ENCODE results near the gene BRWD1. TPM values are rescaled to one million over a fixed set of nuclear protein-coding genes. Genes with fewer than 3 reads are reported as not detected.

Gene BRWD1
- total RNA-seq, 6 experiments from 2014 or later: 18.6 to 26.7 (median 21.9) TPM

- H3K27me3 ChIP-seq: no peaks in the 10 kb centered on the region
- 61% methylated on average over 2 of the region's 2 CpGs for WGBS (ENCODE audit: insufficient coverage, low coverage, low lambda C conversion rate, missing lambda C conversion rate)
- peaks cover 0 to 15% (median 2%) of the 10 kb centered on the region in 4 donors for H3K4me1 ChIP-seq
- intact Hi-C loops (cut with DNase I): no loop called here
- ATAC-seq (no peak), DNase-seq (no peak)
- TF ChIP-seq POLR2A (IDR thresholded peaks at IDR 0.05): no peak
- no peak for TF ChIP-seq CTCF (IDR thresholded peaks at IDR 0.05)
- H3K36me3 ChIP-seq: no peaks in the 10 kb centered on the region
- no peaks in the 10 kb centered on the region for H3K9me3 ChIP-seq
- H3K4me3 ChIP-seq: no peak overlapping the region
- no peak overlapping the region for H3K27ac ChIP-seq
Measured at GRCh38 chr21:39185157-39185556, 128.3 kb downstream of the BRWD1 start.

GRCh38 chr21:39184050-39184980, 129.1 kb downstream of the BRWD1 start:
- H3K4me3 ChIP-seq: peak overlapping the region; percentile 83 to 89 (median 83)
- peaks cover 0 to 15% (median 2%) of the 10 kb centered on the region in 4 donors for H3K4me1 ChIP-seq
- WGBS (ENCODE audit: insufficient coverage, low coverage, low lambda C conversion rate, missing lambda C conversion rate): 2% methylated on average over 22 of the region's 22 CpGs
- H3K9me3 ChIP-seq: no peaks in the 10 kb centered on the region
- no peaks in the 10 kb centered on the region for H3K27me3 ChIP-seq
- TF ChIP-seq CTCF (IDR thresholded peaks at IDR 0.05) (no peak), POLR2A (IDR thresholded peaks at IDR 0.05) (no peak)
- intact Hi-C loops (cut with DNase I): no loop called here
- no peak for DNase-seq
- H3K27ac ChIP-seq: peak overlapping the region; percentile 70 to 90 (median 82)
- peaks cover 0 to 5% (median 0%) of the 10 kb centered on the region in 4 donors for H3K36me3 ChIP-seq
- ATAC-seq: no peak

GRCh38 chr21:39183272-39184049, 130.0 kb downstream of the BRWD1 start, which contains the start of gene PSMG1:
Gene PSMG1 (minus strand): TSS chr21:39183451. CDS start chr21:39183385, 66 bp downstream.
- Histone ChIP-seq H3K4me1 (peaks cover 0 to 15% (median 2%) of the 10 kb centered on the region in 4 donors), H3K27me3 (no peaks in the 10 kb centered on the region), H3K27ac (peak within 1 kb of the TSS; percentile 70 to 90 (median 82)), H3K9me3 (no peaks in the 10 kb centered on the region), H3K4me3 (peak within 1 kb of the TSS; percentile 83 to 89 (median 83)), H3K36me3 (peaks cover 0 to 10% (median 0%) of the 10 kb centered on the region in 4 donors)
- TF ChIP-seq POLR2A (IDR thresholded peaks at IDR 0.05) (peak; percentile 88), CTCF (IDR thresholded peaks at IDR 0.05) (no peak)
- 0% methylated on average over 3 of the region's 76 CpGs for WGBS (ENCODE audit: insufficient coverage, low coverage, low lambda C conversion rate, missing lambda C conversion rate)
- peak; percentile 90 to 98 (median 92) for ATAC-seq
- peak; percentile 98 for DNase-seq
- intact Hi-C loops (cut with DNase I): no loop called here

- no peak for TF ChIP-seq CTCF (IDR thresholded peaks at IDR 0.05)
- TF ChIP-seq POLR2A (IDR thresholded peaks at IDR 0.05): no peak
- Histone ChIP-seq H3K9me3 (no peaks in the 10 kb centered on the region), H3K27me3 (no peaks in the 10 kb centered on the region), H3K4me1 (peaks cover 0 to 15% (median 2%) of the 10 kb centered on the region in 4 donors), H3K36me3 (peaks cover 0 to 10% (median 0%) of the 10 kb centered on the region in 4 donors), H3K4me3 (peak overlapping the region; percentile 83 to 89 (median 83)), H3K27ac (peak overlapping the region; percentile 70 to 90 (median 82))
- 1% methylated on average over 17 of the region's 51 CpGs for WGBS (ENCODE audit: insufficient coverage, low coverage, low lambda C conversion rate, missing lambda C conversion rate)
- ATAC-seq (peak in 3 of 4 donors; percentile 38 to 56 (median 49)), DNase-seq (no peak)
- intact Hi-C loops (cut with DNase I): no loop called here
Measured at GRCh38 chr21:39182484-39183271, 130.8 kb downstream of the BRWD1 start.
